C4-2B (cell line): ENCODE measurements around the gene ANTXR2.

Source experiments
- H3K27ac ChIP-seq: fragments of 450-650 bp; 2 replicates; pipeline ENCODE4 v1.5.1; 2017
- CTCF ChIP-seq: fragments of 450-650 bp; conservative IDR thresholded peaks from 2 replicates; pipeline ENCODE4 v1.5.1; 2017; ENCODE audit warnings: mild to moderate bottlenecking
- ZFX ChIP-seq: fragments of 450-650 bp; IDR thresholded peaks from 2 replicates; pipeline ENCODE4 v1.6.1; 2017

The ANTXR2 gene

GRCh38 chr4:80098635-80099034 is 25.6 kb upstream of the ANTXR2 start:
- no peak for TF ChIP-seq CTCF
- no peak overlapping the region for H3K27ac ChIP-seq

- H3K27ac ChIP-seq: no peak overlapping the region
Observed at GRCh38 chr4:80097400-80098177, 24.6 kb upstream of the ANTXR2 start.

GRCh38 chr4:80096175-80096850 is 23.3 kb upstream of the ANTXR2 start:
- H3K27ac ChIP-seq: no peak overlapping the region
- TF ChIP-seq CTCF (no peak), ZFX (no peak)

More at GRCh38 chr4:80097400-80098177, 24.6 kb upstream of the ANTXR2 start:
- TF ChIP-seq ZFX: no peak
- TF ChIP-seq CTCF: no peak

GRCh38 chr4:80094191-80094590 is 21.2 kb upstream of the ANTXR2 start:
- no peak for TF ChIP-seq ZFX
- H3K27ac ChIP-seq: no peak overlapping the region

GRCh38 chr4:80093563-80093962 is 20.5 kb upstream of the ANTXR2 start:
- H3K27ac ChIP-seq: no peak overlapping the region
- TF ChIP-seq ZFX (no peak), CTCF (no peak)

- no peak overlapping the region for H3K27ac ChIP-seq
- TF ChIP-seq CTCF (no peak), ZFX (no peak)
Observed at GRCh38 chr4:80092847-80093246, 19.8 kb upstream of the ANTXR2 start.

GRCh38 chr4:80092088-80092487 is 19.1 kb upstream of the ANTXR2 start:
- no peak for TF ChIP-seq ZFX
- TF ChIP-seq CTCF: no peak
- no peak overlapping the region for H3K27ac ChIP-seq

- no peak for TF ChIP-seq CTCF
- TF ChIP-seq ZFX: no peak
- no peak overlapping the region for H3K27ac ChIP-seq
Observed at GRCh38 chr4:80091688-80092087, 18.7 kb upstream of the ANTXR2 start.
